GM11168 (cell line): Measurements from ENCODE around the gene SEMA3C.
"Not testable (repeated sequence)": the region's sequence is repeated elsewhere in the genome, so short reads cannot be mapped to it uniquely, and the experiment has no call there.

Experiments
- in situ Hi-C: fragments of 300-500 bp; cut with MboI; formaldehyde crosslinking; loops from one replicate; pipeline ENCODE4 v1.12.0; 2022; ENCODE audit warnings: low sequenced_read_pairs; ENCODE audit not compliant: unreplicated experiment

SEMA3C gene

DNA sequence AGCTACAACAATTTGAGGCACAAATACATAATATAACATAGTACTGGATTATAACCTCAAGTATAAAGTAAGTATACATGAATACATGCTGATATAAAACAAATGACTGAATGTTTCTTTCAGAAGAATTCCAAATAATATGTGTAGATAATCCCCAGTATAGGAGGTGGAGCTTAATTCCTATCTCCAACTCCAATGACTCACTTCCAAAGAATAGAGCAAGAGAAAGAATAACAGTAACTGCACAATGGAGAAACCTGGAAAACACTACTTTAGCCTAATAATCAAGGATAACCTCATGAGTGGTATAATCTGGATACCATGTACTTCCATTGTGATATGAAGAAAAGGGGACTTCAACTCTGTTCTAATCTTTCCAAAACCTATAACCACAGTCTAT lies 13.7 kb upstream of the SEMA3C start:
- in situ Hi-C loops: no loop called here

DNA sequence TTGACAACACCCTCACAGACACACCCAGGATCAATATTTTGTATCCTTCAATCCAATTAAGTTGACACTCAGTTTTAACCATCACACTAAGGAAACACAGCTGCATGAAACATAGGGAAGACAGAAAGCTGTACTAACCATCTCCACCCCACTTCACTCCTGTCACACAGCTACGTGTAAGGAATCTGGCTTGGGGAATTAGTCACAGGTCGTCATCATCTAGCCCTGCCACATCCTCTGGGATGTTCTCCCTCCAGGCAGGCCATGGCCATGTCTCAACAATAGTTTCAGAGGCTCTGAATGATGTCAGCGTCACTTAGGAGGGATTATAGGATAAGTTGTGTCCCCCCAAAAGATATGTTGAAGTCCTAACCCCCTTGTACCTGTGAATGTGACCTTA lies 10.8 kb upstream of the SEMA3C start:
- in situ Hi-C loops: no loop called here

DNA sequence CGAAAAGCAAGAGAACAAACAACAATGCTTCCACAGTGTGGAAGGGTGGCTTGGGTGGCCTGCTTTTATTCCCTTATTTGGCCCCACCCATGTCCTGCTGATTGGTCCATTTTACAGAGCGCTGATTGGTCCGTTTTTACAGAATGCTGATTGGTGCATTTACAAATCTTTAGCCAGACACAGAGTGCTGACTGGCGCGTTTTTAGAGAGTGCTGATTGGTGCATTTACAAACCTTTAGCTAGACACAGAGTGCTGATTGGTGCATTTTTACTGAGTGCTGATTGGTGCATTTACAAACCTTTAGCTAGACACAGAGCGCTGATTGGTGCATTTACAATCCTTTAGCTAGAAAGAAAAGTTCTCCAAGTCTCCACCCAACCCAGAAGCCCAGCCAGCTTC lies 8.1 kb upstream of the SEMA3C start:
- in situ Hi-C loops: not testable (repeated sequence)

DNA sequence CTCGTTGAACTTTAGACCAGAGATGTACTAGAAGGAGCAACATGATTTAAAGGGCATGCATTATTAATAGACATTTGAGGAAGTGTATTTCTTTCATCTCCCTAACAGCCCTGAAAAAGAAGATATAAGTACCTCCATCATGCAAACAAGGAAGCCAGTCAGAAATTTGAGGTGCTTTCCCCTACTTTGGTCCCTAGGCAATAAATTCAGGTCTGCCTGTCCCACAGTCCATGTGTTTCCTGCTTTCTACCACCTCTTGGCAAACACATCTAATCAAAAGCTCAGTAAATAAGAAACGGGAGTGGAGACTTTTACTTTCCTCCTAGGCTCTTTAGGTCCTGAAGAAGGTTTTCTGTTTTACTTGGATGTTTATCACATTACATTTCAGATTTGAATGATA lies 5.2 kb upstream of the SEMA3C start:
- in situ Hi-C loops: no loop called here

DNA sequence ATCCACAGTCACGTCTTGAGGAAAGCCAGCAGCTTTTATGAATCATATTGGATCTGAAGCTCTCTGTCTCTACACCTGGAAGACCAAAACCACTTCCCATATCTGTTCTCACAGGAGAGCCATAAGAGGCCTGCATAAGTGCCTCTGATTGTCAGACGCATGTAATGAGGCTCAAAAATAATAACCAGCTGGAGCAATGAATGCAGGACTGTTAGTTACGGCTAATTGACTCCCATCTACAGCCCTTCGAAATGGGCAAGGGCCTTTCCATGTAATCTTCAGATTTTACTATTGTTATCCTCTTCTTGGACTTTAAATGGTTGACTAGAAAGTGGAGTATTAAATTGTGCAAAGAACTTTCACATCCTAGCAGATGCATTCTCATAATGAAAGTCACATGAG lies 4.4 kb upstream of the SEMA3C start:
- in situ Hi-C loops: no loop called here

DNA sequence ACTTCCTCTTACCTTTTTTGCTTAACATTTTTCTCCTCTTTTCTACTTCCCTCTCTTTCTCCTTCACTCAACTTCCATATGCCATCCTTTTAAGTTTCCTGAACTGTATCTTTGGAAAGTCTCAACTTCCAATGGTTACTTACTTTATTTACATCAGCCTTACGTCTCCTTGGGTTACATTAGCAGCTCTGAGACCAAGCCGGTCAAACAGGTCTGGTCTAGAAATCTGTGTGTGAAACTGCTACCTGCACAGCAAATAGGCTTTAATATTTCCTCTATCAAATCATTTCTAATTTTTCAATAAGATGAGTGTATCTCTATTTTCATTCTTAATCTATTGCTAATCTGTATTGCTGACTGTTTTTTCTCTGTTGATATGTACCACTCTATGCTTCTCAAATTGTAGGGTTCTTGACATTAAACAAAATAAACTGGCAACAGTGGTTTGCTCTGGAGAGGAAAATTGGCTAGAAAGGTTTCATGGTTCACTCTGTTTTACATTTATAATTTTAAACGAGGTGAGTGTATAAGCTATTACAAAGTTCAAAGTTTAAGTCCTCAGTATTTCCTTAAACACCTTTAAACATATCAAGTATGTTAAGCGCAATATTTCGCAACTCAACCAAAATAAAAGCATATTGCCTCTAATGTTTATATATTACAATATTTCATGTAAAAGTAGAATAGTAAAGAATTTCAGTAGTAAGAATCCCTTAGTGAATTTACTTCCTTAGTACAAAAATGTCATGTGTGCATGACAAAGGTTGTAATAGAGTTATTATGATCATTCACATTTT lies 3.6 kb upstream of the SEMA3C start:
- in situ Hi-C loops: no loop called here

DNA sequence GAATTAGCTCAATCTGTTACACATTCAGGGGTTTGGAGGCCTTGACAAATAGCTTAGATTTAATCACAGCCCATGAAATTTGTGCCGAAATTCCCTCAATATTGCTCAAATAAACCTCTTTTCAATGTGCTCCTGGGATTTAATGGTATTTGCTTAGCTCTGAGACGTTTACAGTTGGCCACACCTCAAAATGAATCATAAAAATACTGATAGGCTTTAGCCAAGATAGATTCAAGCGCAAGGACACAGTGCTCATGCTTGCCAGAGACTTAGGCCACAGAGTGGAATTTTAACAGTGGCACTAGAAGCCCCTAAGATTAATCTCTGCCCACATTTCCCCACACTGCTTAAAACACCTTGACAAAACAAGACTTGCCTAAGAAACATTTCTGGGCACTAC lies 2.3 kb upstream of the SEMA3C start:
- in situ Hi-C loops: no loop called here

DNA sequence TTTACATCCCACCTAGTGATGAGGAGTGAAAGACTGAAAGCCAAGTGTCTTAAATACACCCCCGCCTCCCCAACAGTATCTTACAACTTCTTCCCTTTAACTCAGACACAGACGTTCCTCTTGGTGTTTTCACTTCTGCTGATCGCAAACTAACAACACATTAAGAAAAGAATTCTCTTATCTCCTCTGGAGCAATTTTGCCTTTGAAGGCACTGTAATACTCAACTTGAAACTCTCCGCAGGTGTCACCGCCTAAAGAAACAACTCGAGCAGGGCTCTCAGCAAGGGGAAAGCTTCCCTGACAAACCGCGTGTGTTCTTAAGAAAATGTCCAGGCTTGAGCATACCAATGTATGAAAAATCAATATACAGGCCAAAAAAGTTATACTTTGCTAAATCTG lies 452 bp downstream of the SEMA3C start:
- in situ Hi-C loops: no loop called here

DNA sequence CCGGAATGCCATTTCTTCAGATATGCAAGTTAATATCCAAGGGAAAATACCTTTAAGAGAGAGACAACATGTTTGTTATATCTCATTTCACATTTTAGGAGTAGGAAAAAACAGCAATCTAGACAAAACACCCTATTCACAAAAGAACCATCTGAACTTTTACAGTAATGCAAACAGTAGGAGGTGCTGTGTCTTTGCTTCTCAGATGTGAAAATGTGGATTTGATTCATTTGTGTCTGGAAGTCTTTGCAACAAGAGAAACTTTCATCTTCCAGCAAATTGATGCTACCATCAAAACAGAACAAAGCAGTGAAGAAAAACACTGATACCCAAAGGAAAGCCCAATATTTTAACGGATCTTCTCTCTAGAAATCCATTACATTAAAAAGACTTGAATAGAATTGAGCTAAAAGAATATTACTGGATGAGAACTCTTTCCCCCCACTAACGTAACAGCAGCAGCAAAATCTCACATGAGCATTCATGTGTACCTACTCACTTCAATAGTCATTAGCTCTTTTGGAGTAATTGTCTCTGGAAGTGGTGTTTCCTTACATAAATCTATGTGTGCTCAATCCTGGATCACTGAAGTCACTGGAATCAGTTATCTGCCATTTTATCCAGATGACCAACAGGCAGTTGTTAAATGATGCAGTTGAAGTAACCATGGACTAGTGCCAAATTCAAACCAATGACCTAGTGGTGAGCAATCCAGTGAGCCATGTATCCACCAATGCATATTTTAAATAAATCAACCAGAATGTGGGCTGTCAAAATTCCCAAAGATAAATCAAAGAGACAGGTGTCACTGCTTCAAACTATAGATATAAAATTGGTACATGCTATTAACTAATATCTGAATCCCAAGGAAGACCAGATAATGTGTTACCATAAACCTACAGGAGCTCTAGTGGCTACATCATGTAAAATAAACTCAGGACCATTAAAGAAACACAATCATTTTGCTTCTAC lies 1.8 kb downstream of the SEMA3C start:
- in situ Hi-C loops: no loop called here

DNA sequence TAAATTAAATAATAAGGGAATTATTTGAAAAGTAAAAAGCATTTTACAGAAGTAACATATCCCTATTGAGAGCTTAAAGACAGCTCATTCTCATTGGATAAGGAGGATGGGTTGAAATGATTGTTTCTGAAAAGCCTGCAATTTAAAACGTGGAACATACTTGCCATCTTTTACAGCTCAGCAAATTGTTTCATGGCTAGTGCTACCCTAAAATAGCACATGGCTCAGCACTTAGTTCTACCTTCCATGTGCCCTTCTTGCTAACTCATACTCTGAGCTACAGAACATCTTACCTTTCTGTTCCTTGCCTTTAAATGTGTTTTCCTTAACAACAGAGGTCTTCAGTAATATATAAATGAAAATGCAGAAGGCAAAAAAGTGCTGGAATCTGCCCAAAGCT lies 8.6 kb downstream of the SEMA3C start:
- in situ Hi-C loops: no loop called here

DNA sequence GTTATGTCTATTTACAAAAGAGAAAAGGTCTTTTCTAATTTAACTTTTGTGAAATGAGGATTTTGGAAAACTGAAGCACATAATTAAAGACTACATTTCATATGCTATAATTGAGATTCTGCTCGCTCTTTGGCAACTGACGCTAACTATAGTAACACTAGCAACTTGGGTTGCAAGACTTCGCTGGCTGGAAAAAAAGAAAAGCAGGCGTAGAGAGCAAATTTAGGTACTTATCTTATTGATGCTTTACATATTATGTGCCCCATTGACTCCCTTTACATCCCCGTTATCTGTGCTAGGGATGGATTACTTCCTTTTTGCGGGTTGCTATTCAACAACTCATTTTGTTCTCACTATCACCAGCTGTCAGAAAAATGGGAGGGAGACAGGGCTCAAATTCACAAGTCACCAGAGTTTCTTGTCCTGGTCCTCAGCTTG lies 10.5 kb downstream of the SEMA3C start:
- in situ Hi-C loops: no loop called here

DNA sequence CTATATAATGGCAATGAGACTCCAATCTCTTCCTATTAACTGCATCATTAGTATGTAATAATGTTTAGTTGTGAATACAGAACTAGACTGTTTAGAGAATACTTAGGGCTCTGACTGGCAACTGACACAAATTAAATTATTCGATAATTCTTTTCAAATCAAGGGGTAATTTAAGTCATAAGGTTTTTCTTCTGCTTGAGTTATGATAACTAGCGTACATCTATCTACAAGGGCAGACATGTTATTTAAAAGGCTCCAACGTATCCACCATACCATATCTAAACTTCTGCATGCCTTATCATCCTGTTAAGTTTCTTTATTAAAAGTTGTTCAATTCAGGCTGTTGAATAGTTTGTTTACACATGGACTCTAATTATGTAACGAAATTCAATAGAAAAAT lies 11.2 kb downstream of the SEMA3C start:
- in situ Hi-C loops: no loop called here

DNA sequence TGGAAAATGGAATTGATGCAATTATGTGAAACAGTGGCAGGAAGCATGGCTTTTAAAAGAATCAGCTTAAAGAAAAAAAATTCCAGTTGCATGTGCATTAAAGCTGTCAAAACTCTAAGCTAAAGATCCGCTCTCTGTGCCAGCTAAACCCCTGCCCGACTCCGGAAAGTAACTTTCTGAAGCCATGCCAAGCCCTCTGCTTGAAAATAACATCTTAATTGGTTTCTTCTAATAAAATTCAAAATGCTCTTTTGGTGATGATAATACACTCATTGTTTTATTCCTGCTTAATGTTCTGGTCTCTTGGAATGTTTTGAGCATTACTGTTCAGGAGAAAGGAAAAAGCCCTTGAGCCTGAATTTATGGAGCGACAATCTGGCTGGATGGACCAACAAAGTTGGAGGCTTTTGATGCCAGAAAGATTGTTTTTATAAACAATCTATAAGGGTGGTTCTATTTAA lies 11.7 kb downstream of the SEMA3C start:
- in situ Hi-C loops: no loop called here

DNA sequence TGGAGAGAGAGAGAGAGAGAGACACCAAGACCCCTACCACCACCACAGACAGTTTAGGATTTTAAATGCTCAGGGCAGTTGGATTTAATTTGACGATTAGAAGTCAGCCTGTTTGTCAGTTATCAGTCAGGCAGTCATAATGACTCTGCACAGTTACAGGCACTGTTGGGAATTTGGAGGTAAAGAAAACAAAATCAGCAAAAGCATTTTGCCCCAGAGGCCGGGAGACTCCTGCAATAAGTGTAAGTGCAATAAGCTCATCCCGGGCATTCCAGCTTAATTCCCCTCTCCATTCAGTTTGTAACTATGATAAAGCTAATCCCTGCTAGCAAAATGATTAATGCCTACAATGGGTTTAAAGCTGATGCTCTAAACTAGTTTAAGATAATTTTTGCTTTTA lies 13.5 kb downstream of the SEMA3C start:
- in situ Hi-C loops: no loop called here

DNA sequence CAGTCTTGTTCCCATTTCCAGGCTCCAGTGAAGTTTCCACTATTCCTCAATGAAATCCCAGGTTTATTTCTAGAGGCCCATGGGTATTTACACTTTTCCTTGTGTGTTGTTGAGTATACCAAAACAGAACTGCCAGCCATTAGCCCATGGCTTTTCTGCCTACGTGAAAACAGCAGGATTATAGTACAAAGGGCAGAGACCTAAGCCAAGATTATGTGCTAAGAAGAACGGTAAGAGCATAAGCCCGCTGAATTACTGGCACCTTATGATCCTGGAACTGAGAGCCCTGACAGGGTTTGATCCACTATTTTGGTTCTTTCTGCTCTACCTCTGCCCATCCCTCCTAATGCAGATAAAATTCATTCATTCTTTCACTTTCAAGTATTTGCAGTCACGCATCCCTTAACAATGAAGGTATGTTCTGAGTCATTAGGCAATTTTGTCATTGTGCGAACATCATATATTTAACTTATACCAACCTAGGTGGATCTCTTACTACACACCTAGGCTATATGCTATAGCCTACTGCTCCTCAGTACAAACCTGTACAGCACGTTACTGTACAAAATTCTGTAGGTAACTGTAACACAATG lies 16.0 kb downstream of the SEMA3C start:
- in situ Hi-C loops: no loop called here

DNA sequence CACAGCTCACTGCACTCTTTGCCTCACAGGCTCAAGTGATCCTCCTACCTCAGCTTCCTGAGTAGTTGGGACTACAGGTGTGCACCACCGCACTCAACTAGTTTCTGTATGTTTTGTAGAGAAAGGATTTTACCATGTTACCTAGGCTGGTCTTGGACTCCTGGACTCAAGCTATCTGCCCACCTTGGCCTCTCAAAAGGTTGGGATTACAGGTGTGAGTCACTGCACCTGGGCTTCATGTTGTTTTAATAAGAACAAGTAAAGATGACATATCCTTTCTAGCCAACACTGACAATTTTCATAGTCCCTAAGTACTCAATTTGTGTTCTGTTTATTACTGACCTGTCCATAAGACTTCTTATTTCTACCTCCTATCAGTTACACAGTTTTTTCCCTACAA lies 16.8 kb downstream of the SEMA3C start:
- in situ Hi-C loops: no loop called here

DNA sequence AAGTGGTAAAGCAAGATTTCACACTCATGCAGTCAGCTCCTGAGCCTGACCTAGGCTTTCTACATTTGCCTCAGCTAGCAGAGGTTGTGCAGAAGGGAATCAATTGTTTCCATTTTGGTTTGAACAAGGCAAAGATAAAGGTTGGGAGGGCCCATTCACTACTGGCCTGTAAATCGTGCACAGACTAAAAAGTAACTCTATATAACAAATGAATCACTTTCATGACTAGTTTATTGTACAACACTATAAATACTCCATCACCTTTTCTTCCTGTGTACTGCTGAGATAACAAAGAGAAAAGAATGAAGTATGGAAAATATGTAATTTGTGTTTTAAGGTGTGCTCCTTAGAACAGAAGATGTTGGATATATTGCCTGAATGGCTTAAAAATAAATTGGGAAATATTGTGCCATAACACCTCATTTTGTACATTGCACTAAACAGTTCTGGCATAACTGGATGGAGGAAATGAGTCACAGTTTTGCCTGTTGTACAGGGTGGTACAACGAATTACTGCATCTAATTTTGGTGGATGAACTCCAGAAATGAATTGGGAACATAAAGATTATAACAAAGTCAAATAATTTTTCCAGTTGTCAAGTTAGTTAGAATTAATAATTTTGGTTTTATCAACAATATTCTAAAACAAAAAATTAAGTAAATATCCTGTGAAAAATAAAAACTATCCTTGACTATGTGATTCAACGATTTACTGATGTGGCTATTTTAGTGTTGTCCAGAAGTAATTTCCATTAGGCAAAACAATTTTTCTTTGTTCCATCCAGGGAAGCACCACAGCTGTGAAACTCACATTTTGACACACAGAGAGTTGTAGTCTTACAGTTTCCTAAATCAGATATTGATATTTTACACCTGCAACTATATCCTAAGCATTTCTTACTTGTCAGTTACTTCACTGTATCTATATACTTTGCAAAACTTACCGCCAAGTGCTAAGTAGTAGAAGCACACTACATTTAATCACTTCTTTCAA lies 18.0 kb downstream of the SEMA3C start:
- in situ Hi-C loops: no loop called here

DNA sequence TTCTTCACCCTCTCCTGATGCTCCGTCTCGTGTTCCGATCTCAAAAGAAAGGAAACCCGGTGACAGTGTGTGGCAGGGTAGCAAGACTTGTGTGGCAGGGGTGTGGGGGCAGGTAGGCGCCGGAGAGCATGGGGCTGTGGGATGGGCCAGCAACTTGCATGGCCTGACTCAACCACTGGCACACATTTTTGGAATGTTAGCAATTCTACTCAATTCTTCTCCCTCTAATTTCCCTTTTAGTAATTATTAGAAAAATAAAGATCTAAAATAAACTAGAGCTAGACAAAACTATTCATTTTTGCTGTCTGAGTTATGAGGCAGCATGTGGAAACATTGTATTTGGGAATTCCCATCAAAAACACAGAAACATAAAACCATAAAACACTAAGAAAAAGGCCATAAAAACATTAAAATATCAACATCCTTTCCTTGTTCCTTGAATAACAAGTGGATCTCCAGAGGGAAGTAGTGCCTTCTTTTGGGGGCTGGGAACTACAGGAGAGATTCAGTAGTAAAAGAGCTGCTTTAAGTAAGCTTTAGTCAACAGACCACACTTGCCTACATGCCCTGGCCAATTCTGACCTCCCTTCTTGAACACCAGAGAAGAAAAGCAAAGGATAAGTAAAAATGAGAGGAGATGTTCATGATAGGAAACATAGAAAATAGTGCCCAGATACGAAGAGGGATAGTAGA lies 21.8 kb downstream of the SEMA3C start:
- in situ Hi-C loops: no loop called here

DNA sequence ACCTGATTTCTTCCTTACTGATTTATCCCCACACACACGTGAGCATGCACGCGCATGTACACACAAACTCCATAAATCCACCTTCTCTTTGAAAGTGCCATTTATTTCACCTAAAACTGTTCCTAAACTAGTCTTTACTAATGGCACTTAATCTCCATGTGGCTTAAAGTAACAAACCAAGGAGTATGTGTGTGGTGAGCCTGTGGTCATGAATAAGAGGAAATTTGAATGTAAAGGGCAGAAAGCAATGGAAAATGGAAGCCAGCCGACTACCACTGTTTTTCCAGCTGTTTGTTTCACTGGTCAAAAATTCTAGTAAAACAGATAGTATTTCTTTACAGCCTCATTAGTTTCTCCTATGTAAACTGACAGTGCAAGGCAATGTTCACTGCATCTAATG lies 23.8 kb downstream of the SEMA3C start:
- in situ Hi-C loops: no loop called here
